ENCODE results near the gene CDH23. TPM values are rescaled to one million over a fixed set of nuclear protein-coding genes. Genes with fewer than 3 reads are reported as not detected.

Gene CDH23
- total and polyA plus RNA-seq, 8 donors: 3.4 to 64.6 (median 9.9) TPM

DNA sequence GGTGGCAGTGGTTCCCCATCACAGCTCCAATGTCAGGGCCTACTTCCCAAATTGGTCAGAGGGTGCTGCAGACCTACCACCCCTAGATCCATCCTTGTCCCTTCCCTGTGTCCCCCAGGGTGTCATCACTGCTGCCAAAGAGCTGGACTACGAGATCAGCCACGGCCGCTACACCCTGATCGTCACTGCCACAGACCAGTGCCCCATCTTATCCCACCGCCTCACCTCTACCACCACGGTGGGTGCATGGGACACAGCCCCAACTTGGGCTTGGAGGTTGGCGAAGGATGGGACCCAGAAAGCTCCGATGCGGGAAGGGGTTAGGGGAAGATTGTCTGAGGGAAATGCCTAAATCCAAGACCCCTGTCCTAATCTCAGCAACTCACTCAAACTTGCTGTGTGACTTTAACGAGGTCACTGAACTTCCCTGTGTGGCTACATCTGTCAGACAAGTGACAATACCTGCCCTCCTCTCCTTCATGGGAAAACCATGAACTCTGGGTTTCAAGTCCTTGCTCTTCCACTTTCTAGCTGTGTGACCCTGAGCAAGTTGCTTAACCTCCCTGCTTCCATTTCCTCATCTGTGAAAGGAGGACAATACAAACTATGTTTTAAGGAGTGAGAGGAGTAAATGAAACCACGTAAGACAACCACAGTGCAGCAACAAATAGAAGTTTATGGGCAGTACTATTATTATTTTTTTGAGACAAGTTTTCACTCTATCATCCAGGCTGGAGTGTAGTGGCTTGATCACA lies 381.5 kb downstream of the CDH23 start:
- DNase-seq (peak in 2 of 6 donors; percentile 30 to 35), ATAC-seq (no peak), FAIRE-seq (no peak)
- Histone ChIP-seq H3K36me3 (no peaks in the 10 kb centered on the region), H3K27ac (no peak overlapping the region), H3K27me3 (no peaks in the 10 kb centered on the region), H3K9me3 (no peaks in the 10 kb centered on the region), H3K4me1 (no peaks in the 10 kb centered on the region), H3K4me3 (no peak overlapping the region)
- 68 to 89% methylated on average over 11 of the region's 11 CpGs for WGBS, 2 donors
- intact Hi-C loops (cut with DNase I): no loop called here
- TF ChIP-seq, protein P1, sequence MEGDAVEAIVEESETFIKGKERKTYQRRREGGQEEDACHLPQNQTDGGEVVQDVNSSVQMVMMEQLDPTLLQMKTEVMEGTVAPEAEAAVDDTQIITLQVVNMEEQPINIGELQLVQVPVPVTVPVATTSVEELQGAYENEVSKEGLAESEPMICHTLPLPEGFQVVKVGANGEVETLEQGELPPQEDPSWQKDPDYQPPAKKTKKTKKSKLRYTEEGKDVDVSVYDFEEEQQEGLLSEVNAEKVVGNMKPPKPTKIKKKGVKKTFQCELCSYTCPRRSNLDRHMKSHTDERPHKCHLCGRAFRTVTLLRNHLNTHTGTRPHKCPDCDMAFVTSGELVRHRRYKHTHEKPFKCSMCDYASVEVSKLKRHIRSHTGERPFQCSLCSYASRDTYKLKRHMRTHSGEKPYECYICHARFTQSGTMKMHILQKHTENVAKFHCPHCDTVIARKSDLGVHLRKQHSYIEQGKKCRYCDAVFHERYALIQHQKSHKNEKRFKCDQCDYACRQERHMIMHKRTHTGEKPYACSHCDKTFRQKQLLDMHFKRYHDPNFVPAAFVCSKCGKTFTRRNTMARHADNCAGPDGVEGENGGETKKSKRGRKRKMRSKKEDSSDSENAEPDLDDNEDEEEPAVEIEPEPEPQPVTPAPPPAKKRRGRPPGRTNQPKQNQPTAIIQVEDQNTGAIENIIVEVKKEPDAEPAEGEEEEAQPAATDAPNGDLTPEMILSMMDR (IDR thresholded peaks at IDR 0.05): no peak

DNA sequence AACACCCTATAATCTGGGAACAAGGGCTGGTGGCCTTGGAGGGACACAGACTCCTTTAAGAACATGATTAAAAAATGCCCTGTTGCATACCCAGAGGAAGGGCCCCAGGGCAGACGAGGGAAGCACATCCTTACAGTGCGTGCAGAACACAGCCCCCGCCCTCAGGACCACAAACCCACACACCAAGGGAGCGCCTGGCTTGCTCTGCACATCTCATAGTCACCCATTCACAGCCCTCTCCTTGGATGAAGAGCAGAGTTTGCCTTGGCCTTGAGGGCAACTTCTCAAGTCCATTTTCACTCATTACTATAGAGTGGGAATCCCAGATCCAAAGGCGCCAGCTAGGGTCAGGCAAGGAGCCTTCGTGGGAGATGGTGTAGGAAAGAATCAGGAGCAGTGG lies 382.9 kb downstream of the CDH23 start:
- TF ChIP-seq, protein P1 (IDR thresholded peaks at IDR 0.05): no peak
- no peaks in the 10 kb centered on the region for H3K36me3 ChIP-seq
- no peaks in the 10 kb centered on the region for H3K27me3 ChIP-seq
- intact Hi-C loops (cut with DNase I): no loop called here
- FAIRE-seq: no peak
- H3K4me3 ChIP-seq: no peak overlapping the region
- H3K9me3 ChIP-seq: no peaks in the 10 kb centered on the region
- ATAC-seq: no peak
- no peaks in the 10 kb centered on the region for H3K4me1 ChIP-seq
- no peak for DNase-seq
- no peak overlapping the region for H3K27ac ChIP-seq
- 79 to 86% methylated on average over 6 of the region's 6 CpGs for WGBS, 2 donors

DNA sequence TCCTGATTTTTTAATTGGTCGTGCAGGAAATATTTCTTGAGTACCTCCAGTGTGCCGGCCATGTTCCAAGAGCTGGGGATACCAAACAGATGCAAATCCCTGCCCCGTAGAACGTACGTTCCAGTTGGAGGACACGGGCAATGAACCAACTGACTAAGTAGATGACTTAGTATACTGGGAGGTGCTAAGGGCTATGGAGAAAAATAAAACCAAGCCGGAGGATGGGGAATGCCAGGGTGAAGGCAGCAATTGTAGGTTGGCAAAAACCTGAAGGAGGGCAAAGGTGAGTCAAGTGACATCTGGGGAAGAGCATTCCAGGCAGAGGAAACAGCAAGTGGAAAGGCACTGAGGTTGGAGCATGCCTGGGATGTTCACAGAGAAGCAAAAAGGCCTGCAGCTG lies 383.4 kb downstream of the CDH23 start:
- intact Hi-C loops (cut with DNase I): no loop called here
- no peak for DNase-seq
- no peak overlapping the region for H3K4me3 ChIP-seq
- no peaks in the 10 kb centered on the region for H3K4me1 ChIP-seq
- TF ChIP-seq, protein P1 (IDR thresholded peaks at IDR 0.05): no peak
- 80 to 90% methylated on average over 7 of the region's 7 CpGs for WGBS, 2 donors
- FAIRE-seq: no peak
- no peak overlapping the region for H3K27ac ChIP-seq
- no peaks in the 10 kb centered on the region for H3K36me3 ChIP-seq
- no peak for ATAC-seq
- H3K9me3 ChIP-seq: no peaks in the 10 kb centered on the region
- H3K27me3 ChIP-seq: no peaks in the 10 kb centered on the region

DNA sequence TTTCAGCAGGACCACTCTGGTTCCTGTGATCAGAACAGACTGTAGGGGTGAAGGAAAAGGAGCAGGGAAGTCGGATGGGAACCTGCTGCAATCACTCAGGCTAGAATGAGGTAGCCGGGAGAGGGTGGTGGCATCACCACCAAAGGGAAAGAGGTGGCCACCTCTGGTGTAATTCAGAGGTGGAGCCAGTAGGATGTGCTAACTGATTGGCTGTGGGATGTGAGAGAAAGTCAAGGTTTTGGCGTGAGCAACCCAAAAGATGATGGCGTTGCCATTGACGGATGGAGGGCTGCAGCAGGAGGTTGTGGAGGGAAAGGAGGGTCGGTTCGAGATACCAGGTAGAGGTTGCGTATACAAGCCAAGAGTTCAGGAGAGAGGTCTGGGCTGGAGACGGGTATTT lies 384.0 kb downstream of the CDH23 start:
- FAIRE-seq: no peak
- no peaks in the 10 kb centered on the region for H3K9me3 ChIP-seq
- no peaks in the 10 kb centered on the region for H3K27me3 ChIP-seq
- no peak overlapping the region for H3K27ac ChIP-seq
- no peak overlapping the region for H3K4me3 ChIP-seq
- no peak for ATAC-seq
- no peaks in the 10 kb centered on the region for H3K36me3 ChIP-seq
- TF ChIP-seq, protein P1 (IDR thresholded peaks at IDR 0.05): no peak
- no peaks in the 10 kb centered on the region for H3K4me1 ChIP-seq
- no peak for DNase-seq
- intact Hi-C loops (cut with DNase I): no loop called here
- WGBS, 2 donors: 79 to 81% methylated on average over 9 of the region's 9 CpGs

DNA sequence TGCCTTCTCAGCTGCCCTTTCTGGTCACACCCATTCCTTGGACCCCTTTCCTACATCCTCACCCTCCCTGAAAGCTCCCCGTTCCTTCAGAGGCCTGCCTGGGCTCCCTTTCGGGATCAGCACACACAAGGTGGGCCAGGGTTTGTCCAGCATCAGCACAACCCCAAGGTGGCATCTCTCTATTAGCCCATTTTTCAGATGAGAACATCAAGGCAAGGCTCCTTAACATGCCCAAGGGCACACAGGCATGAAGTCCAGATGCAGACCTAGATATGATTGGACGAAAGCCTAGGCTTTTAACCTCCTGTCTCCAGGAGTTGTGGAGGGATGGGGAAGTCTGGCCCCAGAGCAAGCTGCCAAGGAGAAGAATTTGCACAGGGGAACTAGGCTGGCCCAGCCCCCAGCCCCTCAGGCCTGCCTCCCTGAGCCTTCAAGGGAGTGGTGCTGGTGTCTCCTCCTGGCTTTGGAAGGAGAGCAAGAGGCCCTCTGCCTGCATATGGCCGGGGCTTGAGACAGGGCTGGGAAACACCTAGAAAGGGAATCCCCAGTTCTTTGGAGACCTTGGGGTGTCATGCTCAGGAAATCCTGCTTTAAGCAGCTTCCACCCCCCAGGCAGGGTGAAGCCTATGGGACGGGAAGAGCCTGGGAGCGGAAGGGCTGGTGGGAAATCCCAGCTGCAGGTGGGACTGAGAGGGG lies 385.6 kb downstream of the CDH23 start:
- TF ChIP-seq, protein P1 (IDR thresholded peaks at IDR 0.05): no peak
- DNase-seq: no peak
- Histone ChIP-seq H3K27ac (no peak overlapping the region), H3K9me3 (no peaks in the 10 kb centered on the region), H3K4me3 (no peak overlapping the region), H3K4me1 (no peaks in the 10 kb centered on the region), H3K36me3 (no peaks in the 10 kb centered on the region), H3K27me3 (no peaks in the 10 kb centered on the region)
- 66 to 69% methylated on average over 6 of the region's 6 CpGs for WGBS, 2 donors
- peak in 1 of 4 donors; percentile 47 for ATAC-seq
- intact Hi-C loops (cut with DNase I): no loop called here
- FAIRE-seq: no peak
